ENCODE measurements around the gene B4GALT2.

B4GALT2 gene

DNA sequence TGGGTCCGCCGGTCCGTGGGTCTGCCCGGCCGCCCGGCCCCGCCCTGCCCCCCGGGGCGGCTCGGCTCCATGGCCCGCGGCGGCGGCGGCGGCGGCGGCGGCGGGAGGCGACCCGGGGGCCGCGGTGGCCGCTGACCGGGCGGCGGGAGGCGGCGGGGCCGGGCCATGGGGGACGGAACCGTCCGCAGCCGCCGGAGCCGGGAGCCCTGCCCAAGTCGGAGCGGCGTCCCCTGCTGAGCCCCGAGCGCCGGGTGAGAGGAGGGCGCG, 184 bp downstream of the B4GALT2 start:
- TF ChIP-seq CTCF (IDR thresholded peaks at IDR 0.05; ENCODE audit: low read depth, low read length): no peak
- DNase-seq (ENCODE audit: low read depth, low spot score): no peak
- H3K4me3 ChIP-seq (ENCODE audit: low read depth, low read length): peak overlapping the region; percentile 59
- in situ Hi-C loops (cut with HindIII; ENCODE audit: low sequenced_read_pairs): no loop called here

GRCh38 chr1:43979528-43980254, 681 bp downstream of the B4GALT2 start:
- no peak for TF ChIP-seq CTCF (IDR thresholded peaks at IDR 0.05; ENCODE audit: low read depth, low read length)
- in situ Hi-C loops (cut with HindIII; ENCODE audit: low sequenced_read_pairs): no loop called here
- DNase-seq (ENCODE audit: low read depth, low spot score): peak; percentile 40
- H3K4me3 ChIP-seq (ENCODE audit: low read depth, low read length): peak overlapping the region; percentile 59

DNA sequence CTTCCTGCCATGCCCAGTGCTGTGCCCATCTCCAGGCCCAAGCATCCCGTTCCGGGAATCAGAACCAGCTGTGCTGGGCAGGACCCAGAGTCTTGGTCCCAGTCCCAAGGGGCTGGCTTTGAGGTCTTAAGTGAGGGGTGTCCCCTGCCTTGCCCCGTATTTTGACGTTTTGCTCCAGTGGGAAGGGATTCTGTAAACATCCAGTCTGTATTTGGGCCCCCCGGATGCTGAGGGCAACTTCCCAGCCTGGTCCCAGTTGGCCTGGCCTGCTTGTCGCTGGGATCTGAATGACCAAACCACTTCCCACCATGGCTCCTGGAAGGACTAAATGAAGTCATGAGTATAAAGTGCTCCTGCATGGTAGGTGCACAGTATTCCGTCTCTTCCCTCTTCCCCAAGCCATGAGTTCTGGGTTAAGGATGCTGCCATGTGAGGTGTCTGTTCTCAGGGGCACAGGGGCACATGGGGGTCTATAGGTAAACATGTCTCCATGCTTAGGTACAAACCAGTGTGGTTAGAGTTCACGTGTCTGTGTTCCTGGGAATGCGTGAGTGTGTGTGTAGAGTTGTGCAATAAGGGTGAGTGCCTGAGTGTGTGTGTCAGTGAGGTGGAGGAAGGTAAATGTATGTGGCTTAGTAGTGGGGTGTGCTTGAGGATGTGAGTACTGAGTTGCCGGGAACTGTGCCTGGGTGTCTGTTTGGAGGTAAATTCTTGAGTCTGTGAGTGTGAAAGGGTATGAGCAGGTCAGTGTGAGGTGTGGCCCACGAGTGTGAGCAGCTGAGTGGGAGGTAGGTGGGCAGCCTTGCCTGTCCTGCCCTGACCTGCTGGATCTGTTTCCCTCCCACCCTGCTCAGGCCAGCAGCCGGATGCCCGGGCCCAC, 1.5 kb downstream of the B4GALT2 start:
- peak overlapping the region; percentile 59 for H3K4me3 ChIP-seq (ENCODE audit: low read depth, low read length)

GRCh38 chr1:43981135-43981491, 2.1 kb downstream of the B4GALT2 start:
- H3K4me3 ChIP-seq (ENCODE audit: low read depth, low read length): no peak overlapping the region
- TF ChIP-seq CTCF (IDR thresholded peaks at IDR 0.05; ENCODE audit: low read depth, low read length): no peak
- in situ Hi-C loops (cut with HindIII; ENCODE audit: low sequenced_read_pairs): no loop called here
- no peak for DNase-seq (ENCODE audit: low read depth, low spot score)

More for the DNA sequence above, 1.5 kb downstream of the B4GALT2 start:
- in situ Hi-C loops (cut with HindIII; ENCODE audit: low sequenced_read_pairs): no loop called here
- no peak for DNase-seq (ENCODE audit: low read depth, low spot score)
- TF ChIP-seq CTCF (IDR thresholded peaks at IDR 0.05; ENCODE audit: low read depth, low read length): no peak

GRCh38 chr1:43981636-43982035, 2.6 kb downstream of the B4GALT2 start:
- in situ Hi-C loops (cut with HindIII; ENCODE audit: low sequenced_read_pairs): no loop called here
- no peak for DNase-seq (ENCODE audit: low read depth, low spot score)
- no peak for TF ChIP-seq CTCF (IDR thresholded peaks at IDR 0.05; ENCODE audit: low read depth, low read length)
- no peak overlapping the region for H3K4me3 ChIP-seq (ENCODE audit: low read depth, low read length)

- no peak for TF ChIP-seq CTCF (IDR thresholded peaks at IDR 0.05; ENCODE audit: low read depth, low read length)
- no peak for DNase-seq (ENCODE audit: low read depth, low spot score)
- in situ Hi-C loops (cut with HindIII; ENCODE audit: low sequenced_read_pairs): no loop called here
- H3K4me3 ChIP-seq (ENCODE audit: low read depth, low read length): no peak overlapping the region
Observed at GRCh38 chr1:43982241-43982640, 3.2 kb downstream of the B4GALT2 start.
